GM19452 (cell line): ENCODE data around the gene RRAD.
A peak's percentile ranks its signal among the peaks of the same experiment; 100 is the strongest.

Source experiments
- ATAC-seq: cut with Tn5 transposase; IDR thresholded peaks from one replicate; pipeline ENCODE4 v1.9.1; 2021; ENCODE audit not compliant: unreplicated experiment

Gene RRAD

DNA sequence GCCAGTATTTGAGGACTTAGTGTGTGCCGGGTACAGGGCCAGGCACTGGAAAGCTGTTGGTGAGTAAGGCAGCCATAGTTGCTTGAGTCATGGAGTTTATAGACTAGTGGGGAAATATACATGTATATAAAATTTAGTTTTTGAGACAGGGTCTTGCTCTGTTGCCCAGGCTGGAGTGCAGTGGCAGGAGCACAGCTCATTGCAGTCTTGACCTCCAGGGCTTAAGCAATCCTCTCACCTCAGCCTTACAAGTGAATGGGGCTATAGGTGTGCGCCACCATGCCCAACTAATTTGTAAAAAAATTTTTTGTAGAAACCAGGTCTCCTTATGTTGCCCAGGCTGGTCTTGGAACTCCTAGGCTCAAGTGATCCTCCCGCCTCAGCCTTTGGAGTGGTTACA is 42.6 kb downstream of the RRAD start:
- no peak for ATAC-seq

DNA sequence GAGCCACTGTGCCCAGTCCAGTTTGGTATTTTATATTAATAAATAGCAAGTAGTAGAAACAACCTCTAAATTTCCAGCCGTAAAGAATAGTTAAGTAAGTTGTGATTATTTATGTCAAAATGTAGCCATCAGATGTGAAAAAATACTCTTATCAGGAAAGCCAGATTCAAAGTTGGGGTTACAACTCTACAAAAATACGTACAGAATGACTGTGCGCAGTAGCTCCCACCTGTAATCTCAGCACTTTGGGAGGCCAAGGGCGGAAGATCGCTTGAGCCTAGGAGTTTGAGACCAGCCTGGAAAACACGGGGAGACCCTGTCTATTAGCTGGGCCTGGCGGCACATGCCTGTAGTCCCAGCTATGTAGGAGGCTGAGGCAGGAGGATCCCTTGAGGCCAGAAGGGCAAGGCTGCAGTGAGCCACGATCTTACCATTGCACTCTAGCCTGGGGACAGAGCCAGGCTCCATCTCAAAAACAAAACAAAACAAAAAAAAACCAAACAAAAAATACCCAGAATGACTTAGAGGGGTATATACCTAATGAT is 43.3 kb downstream of the RRAD start:
- ATAC-seq, result no peak

DNA sequence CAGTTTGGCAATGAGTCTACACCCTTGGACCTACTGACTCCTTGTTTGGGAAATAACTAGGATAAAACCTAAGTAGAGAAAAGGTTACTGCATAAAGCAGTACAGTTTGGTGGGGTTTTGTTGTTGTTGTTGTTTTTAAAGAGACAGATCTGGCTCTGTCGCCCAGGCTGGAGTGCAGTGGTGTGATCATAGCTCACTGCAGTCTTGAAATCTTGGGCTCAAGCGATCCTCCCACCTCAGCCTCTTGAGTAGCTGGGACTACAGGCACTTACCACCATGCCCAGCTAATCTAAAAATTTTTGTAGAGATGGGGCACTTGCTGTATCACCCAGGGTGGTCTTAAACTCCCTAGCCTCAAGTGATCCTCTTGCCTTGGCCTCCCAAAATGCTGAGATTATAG is 43.8 kb downstream of the RRAD start:
- no peak for ATAC-seq

GRCh38 chr16:66881014-66881417 is 44.3 kb downstream of the RRAD start:
- peak; percentile 8 for ATAC-seq

DNA sequence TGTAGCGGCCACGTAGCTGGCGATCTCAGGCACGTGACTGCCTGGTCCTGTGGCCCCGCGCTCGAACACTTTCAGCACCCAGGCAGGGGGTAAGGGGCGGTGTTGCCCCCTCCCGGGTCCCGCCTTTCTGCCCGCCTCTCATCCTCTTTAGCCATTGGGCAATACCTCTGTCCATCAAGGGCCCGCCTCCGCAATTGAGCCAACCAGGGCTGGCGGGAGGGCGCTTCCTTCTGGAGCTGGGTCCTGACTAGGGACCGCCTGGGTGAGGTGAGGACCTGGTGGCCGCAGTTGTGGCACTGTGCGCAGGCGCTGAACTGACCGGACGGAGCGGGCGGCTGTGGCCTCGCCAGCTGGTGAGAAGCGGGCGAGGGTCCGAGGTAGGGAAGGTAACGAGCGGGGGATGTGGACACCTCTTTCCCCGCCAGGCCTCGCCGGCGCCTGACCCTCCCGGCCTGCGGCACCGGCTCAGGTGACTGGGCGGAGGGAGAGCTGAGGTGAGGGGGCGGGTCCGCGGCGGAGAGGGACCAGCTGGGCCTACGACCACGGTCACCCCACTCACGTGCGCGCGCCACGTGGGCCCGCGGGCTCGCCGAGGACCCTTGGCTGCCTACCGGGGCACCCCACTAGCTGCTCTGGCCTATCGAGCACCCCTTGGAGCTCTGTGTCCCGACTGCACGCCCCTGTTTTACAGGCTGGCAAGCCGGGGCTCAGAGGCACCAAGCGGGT is 44.9 kb downstream of the RRAD start, which contains the start of gene PDP2:
TSS of gene PDP2 (plus strand) at position 228 of the 726 bp plus-strand sequence. CDS start 3,770 bp downstream, outside the sequence.
- ATAC-seq, result peak; percentile 91

DNA sequence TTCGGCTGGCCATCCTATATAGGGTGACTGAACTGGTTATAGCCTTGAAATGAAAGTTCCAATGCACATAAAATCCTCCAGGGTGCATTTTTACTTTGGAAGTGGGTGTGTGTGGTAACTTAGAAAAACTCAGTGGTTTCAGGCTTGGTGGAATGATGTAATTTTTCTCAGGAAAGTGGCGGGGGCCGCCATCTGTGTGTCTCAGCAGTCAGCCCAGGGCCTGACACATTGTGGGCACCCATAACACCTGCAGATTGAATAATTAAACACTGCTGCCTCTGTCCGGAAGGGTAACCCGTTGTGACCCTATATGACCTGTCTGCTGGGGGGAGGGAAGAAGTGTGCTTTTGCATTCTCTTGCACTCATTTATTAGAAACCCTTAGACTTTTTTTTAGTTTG is 47.3 kb downstream of the RRAD start:
- peak; percentile 22 for ATAC-seq

- ATAC-seq, result no peak
Observed at GRCh38 chr16:66874079-66874775, 51.1 kb downstream of the RRAD start.

DNA sequence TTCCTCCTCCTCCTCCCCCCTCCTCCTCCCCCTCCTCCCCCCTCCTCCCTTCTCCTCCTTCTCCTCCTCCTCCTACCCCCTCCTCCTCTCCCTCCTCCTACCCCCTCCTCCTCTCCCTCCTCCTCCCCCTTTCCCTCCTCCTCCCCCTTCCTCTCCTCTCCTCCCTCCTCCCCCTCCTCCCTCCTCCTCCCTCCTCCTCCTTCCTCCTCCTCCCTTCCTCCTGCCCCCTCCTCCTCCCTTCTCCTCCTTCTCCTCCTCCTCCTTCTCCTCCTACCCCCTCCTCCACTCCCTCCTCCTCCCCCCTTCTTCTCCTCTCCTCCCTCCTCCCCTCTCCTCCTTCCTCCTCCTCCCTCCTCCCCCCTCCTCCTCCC is 51.7 kb downstream of the RRAD start:
- ATAC-seq, result no peak

DNA sequence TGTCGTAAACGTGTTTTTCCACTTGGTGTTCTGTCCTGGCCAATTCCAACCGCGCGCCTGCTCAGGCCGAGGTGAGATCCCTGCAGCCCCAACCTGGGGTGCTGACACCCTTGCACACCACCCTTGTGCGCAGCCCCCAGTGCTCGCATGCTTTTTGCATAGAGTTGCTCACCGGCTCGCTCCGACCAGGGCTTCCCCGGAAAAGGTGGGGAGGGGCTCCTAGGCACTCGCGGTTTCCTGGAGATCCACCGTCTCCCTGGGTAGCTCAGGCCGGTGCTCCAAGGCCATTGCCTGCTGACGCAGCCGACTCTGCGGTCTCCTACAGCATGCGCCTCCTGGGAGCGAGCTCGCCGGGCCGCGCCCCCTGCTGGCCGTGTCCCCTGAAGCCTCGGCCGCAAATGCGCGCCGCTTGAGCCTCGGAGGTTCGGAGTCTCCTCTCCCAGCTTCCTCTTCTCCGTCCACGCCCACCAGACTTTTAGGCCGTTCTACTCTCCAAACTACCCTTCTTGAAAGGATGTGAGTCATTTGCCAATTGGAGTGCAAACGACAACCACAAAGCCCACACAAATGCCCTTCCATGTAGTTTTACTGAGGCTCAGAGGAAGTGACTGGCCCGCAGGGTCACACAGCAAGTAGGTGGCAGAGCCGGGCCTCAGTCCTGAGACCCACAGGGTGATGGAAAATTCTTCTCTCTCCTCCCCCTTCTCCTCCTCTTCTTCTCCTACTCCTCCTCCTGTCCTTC is 52.2 kb downstream of the RRAD start:
- ATAC-seq, result peak; percentile 85

DNA sequence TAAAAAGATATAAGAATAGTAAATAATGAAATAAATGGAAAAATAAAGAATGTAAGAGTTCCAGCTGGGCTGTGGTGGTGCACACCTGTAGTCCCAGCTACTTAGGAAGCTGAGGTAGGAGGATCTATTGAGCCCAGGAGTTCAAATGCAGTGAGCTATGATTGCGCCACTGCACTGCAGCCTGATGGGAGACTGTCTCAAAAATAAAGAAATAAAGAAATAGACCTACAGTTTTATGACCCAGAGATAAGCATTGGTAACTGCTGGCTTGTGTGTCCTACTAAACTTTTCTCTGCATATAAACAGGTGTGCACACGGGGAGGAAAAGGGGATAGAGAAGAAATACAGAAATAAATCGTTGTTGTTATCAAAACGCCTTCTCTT is 52.8 kb downstream of the RRAD start:
- ATAC-seq, result no peak

GRCh38 chr16:66871840-66872239 is 53.5 kb downstream of the RRAD start:
- ATAC-seq, result no peak
